Measurements from ENCODE around the gene GRM5.

GRM5 gene

DNA sequence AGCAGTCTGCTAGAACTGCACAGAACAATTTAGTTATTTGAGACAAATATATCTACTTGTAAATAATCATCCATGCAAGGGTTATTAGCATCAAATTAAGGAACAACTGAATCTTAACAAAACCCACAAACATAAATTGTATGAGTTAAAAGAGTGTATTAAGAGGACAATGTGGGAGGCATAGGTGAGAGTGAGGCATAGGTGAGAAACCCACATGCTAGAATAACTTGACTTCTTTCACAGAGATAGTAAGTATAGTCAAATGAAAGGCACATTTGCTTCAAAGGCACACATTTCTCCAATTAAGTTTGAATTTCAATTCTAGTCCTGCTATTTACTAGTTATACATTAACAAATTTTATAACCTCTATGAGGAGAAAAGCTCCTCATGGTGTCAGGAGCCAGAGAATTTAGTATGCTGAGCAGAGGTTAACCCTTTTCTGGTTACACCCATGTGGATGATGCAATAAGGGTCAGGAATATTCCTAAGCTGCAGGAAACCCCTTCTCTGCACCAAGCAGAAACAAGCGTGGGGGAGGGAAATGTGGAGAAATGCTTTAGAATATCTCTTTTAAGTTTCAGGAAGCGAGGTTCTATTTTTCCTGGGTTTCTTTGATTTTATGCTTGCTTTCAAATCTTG is 264.2 kb downstream of the GRM5 start:
- TF ChIP-seq, protein P1, sequence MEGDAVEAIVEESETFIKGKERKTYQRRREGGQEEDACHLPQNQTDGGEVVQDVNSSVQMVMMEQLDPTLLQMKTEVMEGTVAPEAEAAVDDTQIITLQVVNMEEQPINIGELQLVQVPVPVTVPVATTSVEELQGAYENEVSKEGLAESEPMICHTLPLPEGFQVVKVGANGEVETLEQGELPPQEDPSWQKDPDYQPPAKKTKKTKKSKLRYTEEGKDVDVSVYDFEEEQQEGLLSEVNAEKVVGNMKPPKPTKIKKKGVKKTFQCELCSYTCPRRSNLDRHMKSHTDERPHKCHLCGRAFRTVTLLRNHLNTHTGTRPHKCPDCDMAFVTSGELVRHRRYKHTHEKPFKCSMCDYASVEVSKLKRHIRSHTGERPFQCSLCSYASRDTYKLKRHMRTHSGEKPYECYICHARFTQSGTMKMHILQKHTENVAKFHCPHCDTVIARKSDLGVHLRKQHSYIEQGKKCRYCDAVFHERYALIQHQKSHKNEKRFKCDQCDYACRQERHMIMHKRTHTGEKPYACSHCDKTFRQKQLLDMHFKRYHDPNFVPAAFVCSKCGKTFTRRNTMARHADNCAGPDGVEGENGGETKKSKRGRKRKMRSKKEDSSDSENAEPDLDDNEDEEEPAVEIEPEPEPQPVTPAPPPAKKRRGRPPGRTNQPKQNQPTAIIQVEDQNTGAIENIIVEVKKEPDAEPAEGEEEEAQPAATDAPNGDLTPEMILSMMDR (conservative IDR thresholded peaks at IDR 0.05): no peak
- no peak overlapping the region for H3K27ac ChIP-seq

DNA sequence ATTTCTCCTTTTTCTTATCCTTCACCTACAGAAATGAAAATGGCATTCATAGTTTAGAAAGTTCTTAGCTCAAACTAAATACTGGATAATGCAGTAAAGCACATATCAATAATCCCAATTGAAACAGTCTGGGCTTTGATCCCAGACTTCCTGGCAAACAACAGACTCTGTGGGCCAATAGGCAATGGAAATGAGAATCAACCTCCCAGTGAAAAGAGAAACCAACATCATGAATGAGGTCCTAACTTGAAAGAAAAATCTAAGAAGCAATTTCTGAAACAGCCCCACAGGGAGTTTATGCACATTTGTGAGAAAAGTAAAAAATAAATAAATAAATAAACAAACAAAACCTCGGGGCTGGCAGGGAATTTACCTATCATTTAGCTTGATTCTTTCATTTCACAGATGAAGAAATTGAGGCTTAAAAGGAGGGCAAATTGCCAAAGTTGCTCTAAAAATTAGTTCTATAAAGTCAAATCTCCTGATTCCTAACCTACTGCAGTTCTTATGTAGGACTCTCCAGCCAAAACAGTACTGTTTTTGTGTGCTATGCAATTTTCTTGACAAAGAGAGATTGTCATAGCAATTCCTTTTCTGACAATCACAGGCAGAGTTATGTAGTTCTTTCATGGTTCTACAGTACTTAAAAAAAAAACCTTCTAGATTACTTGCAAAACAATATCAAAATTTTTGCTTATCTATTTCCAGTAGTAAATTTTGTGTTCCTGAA is 265.8 kb downstream of the GRM5 start:
- TF ChIP-seq, protein P1 (conservative IDR thresholded peaks at IDR 0.05): no peak
- no peak overlapping the region for H3K27ac ChIP-seq

DNA sequence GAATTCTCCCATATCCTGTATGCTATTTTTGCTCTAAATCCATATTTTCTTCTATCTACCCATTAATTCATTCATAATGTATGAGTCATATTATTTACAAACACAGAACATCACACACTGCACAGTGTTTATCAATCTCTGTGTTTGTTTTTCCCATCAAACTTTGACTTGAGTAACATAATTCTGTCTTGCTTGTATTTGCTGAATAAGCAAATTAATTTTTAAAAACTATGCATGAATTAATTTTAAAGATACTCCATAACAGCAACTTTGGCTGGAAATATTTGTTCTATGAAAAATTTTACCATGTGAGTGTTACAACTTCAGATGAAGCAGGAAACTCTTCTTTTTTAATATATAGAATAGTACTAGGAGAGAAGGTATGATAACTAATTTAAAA is 275.6 kb downstream of the GRM5 start:
- H3K27ac ChIP-seq: no peak overlapping the region
- TF ChIP-seq, protein P1 (conservative IDR thresholded peaks at IDR 0.05): no peak

DNA sequence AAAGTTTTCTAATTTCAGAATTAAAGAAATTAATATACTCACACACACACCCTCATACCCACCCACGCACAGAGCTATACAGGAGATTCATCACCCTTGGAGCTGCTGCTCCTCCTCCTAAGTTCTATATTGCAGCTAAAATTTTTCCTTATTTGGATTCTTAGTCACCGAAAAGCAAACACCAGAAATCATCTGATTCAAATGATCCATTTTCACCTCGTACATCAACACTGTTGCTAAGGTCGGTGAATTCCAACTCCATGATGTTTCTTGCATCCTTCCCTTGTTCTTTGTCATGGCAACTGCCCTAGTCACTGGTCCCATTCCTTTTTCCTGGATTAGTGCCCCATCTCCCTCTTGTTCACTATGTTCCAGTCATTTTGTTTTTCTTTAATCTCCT is 286.2 kb downstream of the GRM5 start:
- TF ChIP-seq, protein P1 (conservative IDR thresholded peaks at IDR 0.05): no peak
- no peak overlapping the region for H3K27ac ChIP-seq

DNA sequence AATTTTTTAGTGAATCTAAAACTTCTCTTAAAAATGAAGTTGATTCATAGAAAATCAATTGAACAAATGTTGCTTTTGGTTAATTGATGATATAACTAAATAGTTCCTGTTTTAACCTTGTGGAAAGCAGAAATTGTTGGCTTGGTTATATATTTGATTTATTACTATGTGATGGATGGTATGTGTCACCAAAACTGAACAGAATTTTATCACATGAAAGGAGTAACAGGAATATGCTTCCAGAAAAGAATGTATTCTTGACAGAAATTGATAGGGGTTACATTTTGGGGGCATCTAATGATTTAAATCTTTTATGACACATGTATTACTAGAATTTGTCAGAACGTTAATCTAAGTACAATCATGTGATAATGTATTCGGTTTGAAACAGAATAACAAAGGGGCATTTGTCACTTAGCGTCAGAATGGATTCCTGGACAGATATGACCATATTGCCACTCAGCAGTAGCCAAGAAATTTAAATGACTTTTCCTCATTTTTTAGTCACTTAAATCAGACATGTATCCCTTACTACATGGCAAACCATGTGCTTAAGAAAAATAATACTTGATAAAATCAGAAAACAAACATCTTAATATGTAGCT is 295.2 kb downstream of the GRM5 start:
- no peak overlapping the region for H3K27ac ChIP-seq
- TF ChIP-seq, protein P1 (conservative IDR thresholded peaks at IDR 0.05): no peak

DNA sequence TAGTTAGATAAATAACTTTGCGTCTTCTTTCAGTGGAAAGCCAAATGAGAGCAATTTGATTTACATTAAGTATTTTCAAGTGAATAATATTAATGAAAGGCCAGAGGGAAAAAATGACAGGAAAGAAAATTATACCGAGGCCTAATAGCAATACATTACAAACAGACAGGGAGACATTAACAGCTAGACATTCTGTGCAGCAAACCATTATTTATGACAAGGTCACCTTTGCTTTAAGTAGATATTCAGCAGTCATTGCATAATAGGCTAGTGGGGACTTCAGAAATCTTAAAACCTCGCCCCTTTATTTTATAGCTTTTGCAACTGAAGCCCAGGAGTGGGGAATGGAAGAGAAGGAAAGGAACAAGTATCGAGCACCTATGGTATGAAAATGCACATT is 321.6 kb downstream of the GRM5 start:
- TF ChIP-seq, protein P1 (conservative IDR thresholded peaks at IDR 0.05): no peak
- H3K27ac ChIP-seq: no peak overlapping the region

DNA sequence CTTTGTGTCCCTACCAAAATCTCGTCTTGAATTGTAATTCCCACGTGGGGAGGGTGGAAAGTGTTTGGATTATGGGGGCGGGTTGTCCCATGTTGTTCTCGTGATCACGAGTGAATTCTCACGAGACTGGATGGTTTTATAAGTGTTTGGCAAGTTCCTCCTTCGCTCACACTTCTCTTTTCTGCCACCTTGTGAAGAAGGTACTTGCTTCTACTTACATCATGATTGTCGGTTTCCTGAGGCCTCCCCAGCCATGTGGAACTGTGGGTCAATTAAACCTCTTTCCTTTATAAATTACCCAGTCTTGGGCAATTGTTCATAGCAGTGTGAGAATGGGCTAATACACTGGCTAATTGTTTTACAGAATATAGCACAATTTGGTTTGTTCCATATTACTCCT is 326.3 kb downstream of the GRM5 start:
- no peak overlapping the region for H3K27ac ChIP-seq
- TF ChIP-seq, protein P1 (conservative IDR thresholded peaks at IDR 0.05): no peak
